Activated CD8-positive, alpha-beta T cell treated with anti-CD3 and anti-CD28 coated beads for 36 hours (primary cell): ENCODE measurements around the gene POLR3B. TPM values are rescaled to one million over a fixed set of nuclear protein-coding genes. Genes with fewer than 3 reads are reported as not detected.

Source experiments
- ATAC-seq: fragments of 200-7000 bp; cut with Tn5 transposase; one replicate; pipeline ENCODE4 v1.10.0; 2021; ENCODE audit warnings: mild to moderate bottlenecking, moderate library complexity
- CTCF ChIA-PET: fragments of 350-600 bp; sonication (Branson Sonifier 250); formaldehyde crosslinking; loops from one replicate; lab custom pipeline; 2021; ENCODE audit warnings: antibody characterized with exemption; lab: Charles Lee
- POLR2A ChIA-PET: fragments of 350-600 bp; sonication (Branson Sonifier 250); formaldehyde crosslinking; loops from one replicate; lab custom pipeline; 2021; ENCODE audit warnings: antibody characterized with exemption; lab: Charles Lee
- DNase-seq: peaks from one replicate; pipeline ENCODE4 v3.0.0-alpha.2; 2020
- H3K27ac Mint-ChIP-seq: one replicate; pipeline ENCODE4 v1.8.0; 2021; ENCODE audit warnings: mild to moderate bottlenecking, mixed read lengths
- H3K27me3 Mint-ChIP-seq: one replicate; pipeline ENCODE4 v1.8.0; 2021; ENCODE audit warnings: mixed read lengths
- H3K36me3 Mint-ChIP-seq: one replicate; pipeline ENCODE4 v1.8.0; 2021; ENCODE audit warnings: low read depth, mixed read lengths
- H3K4me1 Mint-ChIP-seq: one replicate; pipeline ENCODE4 v1.8.0; 2021; ENCODE audit warnings: low read depth, mixed read lengths
- H3K4me3 Mint-ChIP-seq: one replicate; pipeline ENCODE4 v1.8.0; 2021; ENCODE audit warnings: mild to moderate bottlenecking, moderate library complexity, mixed read lengths
- H3K9me3 Mint-ChIP-seq: one replicate; pipeline ENCODE4 v1.8.0; 2021; ENCODE audit warnings: mixed read lengths
- CTCF ChIP-seq: fragments of 200-600 bp; IDR thresholded peaks from one replicate; pipeline ENCODE4 v1.8.0; 2022; ENCODE audit warnings: antibody characterized with exemption, mild to moderate bottlenecking
- intact Hi-C: fragments of 100-400 bp; cut with micrococcal nuclease; formaldehyde crosslinking; loops from one replicate; pipeline ENCODE4 v1.10.0; 2022
- total RNA-seq, 2 experiments: library from RNA; stranded (reverse); gene quantifications; one replicate each; pipeline ENCODE4 v1.2.3, GENCODE V29; 2021

POLR3B gene
- total RNA-seq, 2 experiments from 2014 or later = 8.3 to 9.5 TPM

GRCh38 chr12:106386813-106387535, 29.4 kb downstream of the POLR3B start:
- Mint-ChIP-seq H3K36me3 (peaks cover 23% of the 10 kb centered on the region), H3K4me3 (no peak overlapping the region), H3K4me1 (no peaks in the 10 kb centered on the region), H3K27me3 (no peaks in the 10 kb centered on the region), H3K27ac (no peak overlapping the region), H3K9me3 (no peaks in the 10 kb centered on the region)
- intact Hi-C loops = loop anchor here (5.0 to 10.0 kb wide), 2 partner anchors 458 to 530 kb away; no protein-coding TSS in a partner anchor
- ChIA-PET CTCF (interaction anchor here (0.7 to 1.8 kb wide), 8 partner anchors 9 to 717 kb away, joined by 3 to 8 read pairs (median 4); partner anchors contain the start of gene POLR3B), POLR2A (no interaction called here)
- DNase-seq = no peak
- no peak for ATAC-seq
- no peak for TF ChIP-seq CTCF

GRCh38 chr12:106387848-106388377, 30.4 kb downstream of the POLR3B start:
- no peak for TF ChIP-seq CTCF
- Mint-ChIP-seq H3K4me1 (no peaks in the 10 kb centered on the region), H3K9me3 (no peaks in the 10 kb centered on the region), H3K27ac (no peak overlapping the region), H3K4me3 (no peak overlapping the region), H3K36me3 (peaks cover 15% of the 10 kb centered on the region), H3K27me3 (no peaks in the 10 kb centered on the region)
- POLR2A ChIA-PET = no interaction called here
- DNase-seq (no peak), ATAC-seq (no peak)
- intact Hi-C loops = loop anchor here (5.0 to 10.0 kb wide), 2 partner anchors 457 to 529 kb away; no protein-coding TSS in a partner anchor
- CTCF ChIA-PET = interaction anchor here (1.5 to 1.8 kb wide), 3 partner anchors 10 to 566 kb away, joined by 3 to 8 read pairs (median 4); no protein-coding TSS in a partner anchor

GRCh38 chr12:106389151-106389550, 31.6 kb downstream of the POLR3B start:
- ChIA-PET CTCF (interaction anchor here (0.6 kb wide), 1 partner anchor 533 kb away, joined by 3 read pairs; no protein-coding TSS in a partner anchor), POLR2A (no interaction called here)
- Mint-ChIP-seq H3K4me3 (no peak overlapping the region), H3K27ac (no peak overlapping the region), H3K9me3 (no peaks in the 10 kb centered on the region), H3K36me3 (peaks cover 17% of the 10 kb centered on the region), H3K27me3 (no peaks in the 10 kb centered on the region), H3K4me1 (no peaks in the 10 kb centered on the region)
- TF ChIP-seq CTCF = no peak
- DNase-seq = no peak
- ATAC-seq = no peak
- intact Hi-C loops = loop anchor here (5.0 to 10.0 kb wide), 2 partner anchors 456 to 528 kb away; no protein-coding TSS in a partner anchor

GRCh38 chr12:106392759-106393158, 35.2 kb downstream of the POLR3B start:
- no peak for DNase-seq
- Mint-ChIP-seq H3K27ac (no peak overlapping the region), H3K27me3 (no peaks in the 10 kb centered on the region), H3K4me3 (no peak overlapping the region), H3K36me3 (peaks cover 40% of the 10 kb centered on the region), H3K4me1 (no peaks in the 10 kb centered on the region), H3K9me3 (no peaks in the 10 kb centered on the region)
- ChIA-PET POLR2A (no interaction called here), CTCF (no interaction called here)
- no peak for TF ChIP-seq CTCF
- ATAC-seq = no peak
- intact Hi-C loops = no loop called here

GRCh38 chr12:106409878-106410277, 52.3 kb downstream of the POLR3B start:
- Mint-ChIP-seq H3K9me3 (no peaks in the 10 kb centered on the region), H3K4me1 (peaks cover 7% of the 10 kb centered on the region), H3K27me3 (no peaks in the 10 kb centered on the region), H3K27ac (no peak overlapping the region), H3K36me3 (peaks cover 24% of the 10 kb centered on the region), H3K4me3 (no peak overlapping the region)
- POLR2A ChIA-PET = no interaction called here
- no peak for TF ChIP-seq CTCF
- no peak for ATAC-seq
- CTCF ChIA-PET = interaction anchor here (0.9 kb wide), 1 partner anchor 52 kb away, joined by 3 read pairs; the partner anchor contains the start of gene POLR3B
- no peak for DNase-seq
- intact Hi-C loops = no loop called here
